HFFc6 (cell line): ENCODE results near the gene ANAPC5. TPM values are rescaled to one million over a fixed set of nuclear protein-coding genes. Genes with fewer than 3 reads are reported as not detected.

Experiments
- DNase-seq: peaks from one replicate; pipeline ENCODE4 v3.0.0-alpha.2; 2018
- H3K27ac Mint-ChIP-seq: 2 replicates; pipeline ENCODE4 v1.8.0; 2020; ENCODE audit warnings: mild to moderate bottlenecking, mixed read lengths
- H3K27me3 Mint-ChIP-seq: 2 replicates; pipeline ENCODE4 v1.8.0; 2021; ENCODE audit warnings: mild to moderate bottlenecking, moderate library complexity, mixed read lengths; ENCODE audit not compliant: insufficient read depth
- H3K36me3 Mint-ChIP-seq: 2 replicates; pipeline ENCODE4 v1.8.0; 2021; ENCODE audit warnings: low read depth, mixed read lengths
- H3K4me1 Mint-ChIP-seq: 2 replicates; pipeline ENCODE4 v1.8.0; 2020; ENCODE audit warnings: low read depth, mixed read lengths
- H3K4me3 Mint-ChIP-seq: 2 replicates; pipeline ENCODE4 v1.8.0; 2020; ENCODE audit warnings: mild to moderate bottlenecking, moderate library complexity, mixed read lengths
- H3K9me3 Mint-ChIP-seq: 2 replicates; pipeline ENCODE4 v1.8.0; 2020; ENCODE audit warnings: mild to moderate bottlenecking, mixed read lengths
- CTCF ChIP-seq: fragments of 200-600 bp; sonication (generic); IDR thresholded peaks from 2 replicates; pipeline ENCODE4 v1.5.0; 2021; ENCODE audit warnings: antibody characterized with exemption, mild to moderate bottlenecking
- total RNA-seq, 6 experiments: library from RNA; stranded (reverse); fragmentation: NEBNext Ultra II Directional; extraction: Animal tissue kit (Norgen Biotek cat#: 25700); gene quantifications; 2 replicates in 1 of 6; 3 replicates in 5 of 6; pipeline ENCODE4 v1.2.3, GENCODE V29; 2021

The ANAPC5 gene
- total RNA-seq, 6 experiments from 2014 or later = 84.5 to 103 (median 93.5) TPM

- DNase-seq = no peak
- Mint-ChIP-seq H3K4me3 (no peak overlapping the region), H3K9me3 (no peaks in the 10 kb centered on the region), H3K27ac (peak overlapping the region; percentile 29; the same call in 1 of the 2 replicates), H3K27me3 (peaks cover 3% of the 10 kb centered on the region; the same call in 1 of the 2 replicates), H3K36me3 (peaks cover 30% of the 10 kb centered on the region), H3K4me1 (peaks cover 8% of the 10 kb centered on the region; the same call in 1 of the 2 replicates)
- TF ChIP-seq CTCF = no peak
Observed at GRCh38 chr12:121331248-121331647, 21.0 kb downstream of the ANAPC5 start.

GRCh38 chr12:121330692-121331091, 21.5 kb downstream of the ANAPC5 start:
- Mint-ChIP-seq H3K27me3 (peaks cover 3% of the 10 kb centered on the region; the same call in 1 of the 2 replicates), H3K4me1 (peaks cover 8% of the 10 kb centered on the region; the same call in 1 of the 2 replicates), H3K36me3 (peaks cover 30% of the 10 kb centered on the region), H3K27ac (no peak overlapping the region), H3K9me3 (no peaks in the 10 kb centered on the region), H3K4me3 (no peak overlapping the region)
- no peak for DNase-seq
- no peak for TF ChIP-seq CTCF

GRCh38 chr12:121330195-121330594, 22.0 kb downstream of the ANAPC5 start:
- Mint-ChIP-seq H3K4me1 (peaks cover 8% of the 10 kb centered on the region; the same call in 1 of the 2 replicates), H3K27me3 (peaks cover under 1% of the 10 kb centered on the region; the same call in 1 of the 2 replicates), H3K4me3 (no peak overlapping the region), H3K9me3 (no peaks in the 10 kb centered on the region), H3K36me3 (peaks cover 26% of the 10 kb centered on the region), H3K27ac (no peak overlapping the region)
- DNase-seq = no peak
- no peak for TF ChIP-seq CTCF

GRCh38 chr12:121328620-121329019, 23.6 kb downstream of the ANAPC5 start:
- Mint-ChIP-seq H3K9me3 (no peaks in the 10 kb centered on the region), H3K4me3 (no peak overlapping the region), H3K4me1 (peaks cover 8% of the 10 kb centered on the region; the same call in 1 of the 2 replicates), H3K27me3 (no peaks in the 10 kb centered on the region), H3K27ac (no peak overlapping the region), H3K36me3 (peaks cover 30% of the 10 kb centered on the region)
- DNase-seq = no peak
- no peak for TF ChIP-seq CTCF

GRCh38 chr12:121326996-121327674, 25.1 kb downstream of the ANAPC5 start:
- DNase-seq = no peak
- no peak for TF ChIP-seq CTCF
- Mint-ChIP-seq H3K4me3 (no peak overlapping the region), H3K27me3 (no peaks in the 10 kb centered on the region), H3K36me3 (peaks cover 28% of the 10 kb centered on the region), H3K27ac (no peak overlapping the region), H3K9me3 (no peaks in the 10 kb centered on the region), H3K4me1 (peaks cover 8% of the 10 kb centered on the region; the same call in 1 of the 2 replicates)
